T-helper 2 cell treated with Interferon-gamma antibody and Interleukin-4, amounts not matched to agents 100 ng/mL and 5 ng/mL, for 36 hours (primary cell): Measurements from ENCODE around the gene SND1. TPM values are rescaled to one million over a fixed set of nuclear protein-coding genes. Genes with fewer than 3 reads are reported as not detected.

Source experiments
- intact Hi-C: fragments of 100-400 bp; cut with micrococcal nuclease; formaldehyde crosslinking; loops from one replicate; pipeline ENCODE4 v1.15.1; 2023
- total RNA-seq: library from RNA; stranded (reverse); gene quantifications from 2 replicates; pipeline ENCODE4 v1.2.3, GENCODE V29; 2022

The SND1 gene
- total RNA-seq, 1 donor from 2014 or later, result 275 TPM

- intact Hi-C loops, result no loop called here
These were observed 424.8 kb downstream of the SND1 start for GRCh38 chr7:128076796-128077271.

- intact Hi-C loops, result no loop called here
These were observed 426.3 kb downstream of the SND1 start for GRCh38 chr7:128078309-128078708.

GRCh38 chr7:128080169-128080568 is 428.2 kb downstream of the SND1 start:
- intact Hi-C loops, result no loop called here

GRCh38 chr7:128081351-128081750 is 429.4 kb downstream of the SND1 start:
- intact Hi-C loops, result no loop called here

GRCh38 chr7:128081808-128082207 is 429.8 kb downstream of the SND1 start:
- intact Hi-C loops, result no loop called here

- intact Hi-C loops, result no loop called here
These were observed 430.4 kb downstream of the SND1 start for GRCh38 chr7:128082431-128082830.

GRCh38 chr7:128084896-128085608 is 433.1 kb downstream of the SND1 start:
- intact Hi-C loops, result no loop called here

GRCh38 chr7:128090492-128090891 is 438.5 kb downstream of the SND1 start:
- intact Hi-C loops, result no loop called here

- intact Hi-C loops, result no loop called here
These were observed 439.1 kb downstream of the SND1 start for GRCh38 chr7:128091106-128091505.

GRCh38 chr7:128092221-128092620 is 440.2 kb downstream of the SND1 start:
- intact Hi-C loops, result no loop called here

- intact Hi-C loops, result no loop called here
These were observed 441.9 kb downstream of the SND1 start for GRCh38 chr7:128093614-128094570.

GRCh38 chr7:128094686-128095085 is 442.7 kb downstream of the SND1 start:
- intact Hi-C loops, result no loop called here

- intact Hi-C loops, result no loop called here
These were observed 445.3 kb downstream of the SND1 start for GRCh38 chr7:128097211-128097731.

- intact Hi-C loops, result no loop called here
These were observed 446.6 kb downstream of the SND1 start for GRCh38 chr7:128098629-128099028.

GRCh38 chr7:128099204-128099671 is 447.2 kb downstream of the SND1 start:
- intact Hi-C loops, result no loop called here

GRCh38 chr7:128100225-128100948 is 448.4 kb downstream of the SND1 start:
- intact Hi-C loops, result loop anchor here (5.0 kb wide), 1 partner anchor 43 kb away; no protein-coding TSS in a partner anchor

- intact Hi-C loops, result loop anchor here (5.0 kb wide), 1 partner anchor 44 kb away; no protein-coding TSS in a partner anchor
These were observed 449.1 kb downstream of the SND1 start for GRCh38 chr7:128100949-128101713.

GRCh38 chr7:128102490-128103291 is 450.7 kb downstream of the SND1 start:
- intact Hi-C loops, result loop anchor here (5.0 kb wide), 1 partner anchor 45 kb away; no protein-coding TSS in a partner anchor

GRCh38 chr7:128103498-128104107 is 451.6 kb downstream of the SND1 start:
- intact Hi-C loops, result loop anchor here (5.0 kb wide), 1 partner anchor 46 kb away; no protein-coding TSS in a partner anchor
